Measurements from ENCODE around the gene CTF1.
A peak's percentile ranks its signal among the peaks of the same experiment; 100 is the strongest.
"Not testable (repeated sequence)": the region's sequence is repeated elsewhere in the genome, so short reads cannot be mapped to it uniquely, and the experiment has no call there.

Gene CTF1

DNA sequence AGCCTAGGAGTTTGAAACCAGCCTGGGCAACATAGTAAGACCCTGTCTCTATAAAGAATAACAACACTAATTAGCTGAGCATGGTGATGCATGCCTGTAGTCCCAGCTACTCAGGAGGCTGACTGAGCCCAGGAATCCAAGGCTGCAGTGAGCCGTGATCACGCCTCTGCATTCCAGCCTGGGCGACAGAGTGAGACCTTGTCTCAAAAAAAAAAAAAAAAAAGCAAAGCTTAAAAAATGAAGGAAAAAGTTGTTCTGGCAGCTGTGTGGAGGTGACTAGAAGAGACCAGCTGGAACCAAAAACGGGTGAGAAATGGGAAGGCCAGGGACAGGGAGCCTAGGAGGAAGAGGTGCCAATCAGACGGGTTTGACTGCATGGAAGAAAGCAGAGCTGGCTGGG, 6.7 kb upstream of the CTF1 start:
- no peak for DNase-seq (ENCODE audit: low spot score)
- TF ChIP-seq, protein P1, sequence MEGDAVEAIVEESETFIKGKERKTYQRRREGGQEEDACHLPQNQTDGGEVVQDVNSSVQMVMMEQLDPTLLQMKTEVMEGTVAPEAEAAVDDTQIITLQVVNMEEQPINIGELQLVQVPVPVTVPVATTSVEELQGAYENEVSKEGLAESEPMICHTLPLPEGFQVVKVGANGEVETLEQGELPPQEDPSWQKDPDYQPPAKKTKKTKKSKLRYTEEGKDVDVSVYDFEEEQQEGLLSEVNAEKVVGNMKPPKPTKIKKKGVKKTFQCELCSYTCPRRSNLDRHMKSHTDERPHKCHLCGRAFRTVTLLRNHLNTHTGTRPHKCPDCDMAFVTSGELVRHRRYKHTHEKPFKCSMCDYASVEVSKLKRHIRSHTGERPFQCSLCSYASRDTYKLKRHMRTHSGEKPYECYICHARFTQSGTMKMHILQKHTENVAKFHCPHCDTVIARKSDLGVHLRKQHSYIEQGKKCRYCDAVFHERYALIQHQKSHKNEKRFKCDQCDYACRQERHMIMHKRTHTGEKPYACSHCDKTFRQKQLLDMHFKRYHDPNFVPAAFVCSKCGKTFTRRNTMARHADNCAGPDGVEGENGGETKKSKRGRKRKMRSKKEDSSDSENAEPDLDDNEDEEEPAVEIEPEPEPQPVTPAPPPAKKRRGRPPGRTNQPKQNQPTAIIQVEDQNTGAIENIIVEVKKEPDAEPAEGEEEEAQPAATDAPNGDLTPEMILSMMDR (IDR thresholded peaks at IDR 0.05; ENCODE audit: extremely low read depth, missing control alignments), result no peak

DNA sequence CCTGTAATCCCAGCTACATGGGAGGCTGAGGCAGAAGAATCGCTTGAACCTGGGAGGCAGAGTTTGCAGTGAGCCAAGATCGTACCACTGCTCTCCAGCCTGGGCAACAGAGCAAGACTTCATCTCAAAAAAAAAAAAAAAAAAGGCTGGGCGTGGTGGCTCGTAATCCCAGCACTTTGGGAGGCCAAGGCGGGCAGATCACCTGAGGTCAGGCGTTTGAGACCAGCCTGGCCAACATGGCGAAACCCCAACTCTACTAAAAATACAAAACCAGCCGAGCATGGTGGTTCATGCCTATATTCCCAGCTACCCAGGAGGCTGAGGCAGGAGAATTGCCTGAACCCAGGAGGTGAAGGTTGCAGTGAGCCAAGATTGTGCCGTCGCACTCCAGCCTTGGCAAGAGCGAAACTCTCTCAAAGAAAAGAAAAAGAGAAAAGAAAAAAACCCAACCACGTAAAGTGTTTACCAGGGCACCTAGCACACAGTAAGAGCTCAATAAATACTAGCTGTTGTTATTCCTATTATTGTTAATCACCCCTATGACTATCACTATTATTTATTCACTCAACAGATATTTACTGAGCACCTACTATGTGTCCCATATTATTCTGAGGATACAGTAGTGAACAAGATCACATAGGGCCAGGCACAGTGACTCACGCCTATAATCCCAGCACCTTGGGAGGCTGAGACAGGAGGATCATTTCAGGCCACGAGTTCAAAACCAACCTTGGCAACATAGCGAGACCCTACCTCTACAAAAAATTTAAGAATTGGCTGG, 5.2 kb upstream of the CTF1 start:
- DNase-seq (ENCODE audit: low spot score), result not testable (repeated sequence)

DNA sequence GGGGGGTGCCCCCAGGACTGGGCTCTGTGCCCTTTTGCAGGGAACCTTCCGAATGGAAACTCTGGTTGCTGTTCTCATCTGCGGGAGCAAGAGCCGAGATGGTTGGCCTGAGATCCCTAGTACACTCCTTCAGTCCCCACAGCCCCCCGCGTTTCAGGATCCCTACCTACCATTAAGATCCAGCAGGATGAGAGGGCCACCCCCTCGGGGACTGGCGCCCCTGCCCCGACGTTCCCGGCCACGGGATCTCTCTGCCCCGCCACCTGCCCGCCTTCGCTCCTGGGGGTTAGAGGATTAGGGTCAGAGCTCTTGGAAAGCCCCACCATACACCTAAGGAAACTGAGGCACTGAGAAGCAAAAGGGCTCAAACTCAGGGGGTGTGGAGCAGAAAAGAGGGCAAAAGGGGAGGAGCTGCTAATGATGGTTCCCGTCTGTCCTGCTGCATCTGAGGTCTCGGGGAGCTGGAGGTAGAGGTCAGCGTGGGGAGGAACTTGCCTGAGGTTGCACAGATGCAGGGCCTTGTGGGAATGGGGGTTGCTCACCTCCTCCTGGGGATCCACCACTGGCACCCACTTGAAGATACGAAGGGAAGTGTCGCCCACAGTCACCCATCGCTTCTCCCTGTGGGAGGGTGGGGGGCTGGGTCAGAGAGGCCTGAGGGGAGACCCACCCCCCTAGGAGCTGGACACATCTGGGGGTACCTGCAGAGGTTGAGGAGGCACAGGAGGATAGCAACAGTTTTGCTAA, 3.6 kb upstream of the CTF1 start:
- TF ChIP-seq, protein P1 (IDR thresholded peaks at IDR 0.05; ENCODE audit: extremely low read depth, missing control alignments), result no peak
- no peak for DNase-seq (ENCODE audit: low spot score)

DNA sequence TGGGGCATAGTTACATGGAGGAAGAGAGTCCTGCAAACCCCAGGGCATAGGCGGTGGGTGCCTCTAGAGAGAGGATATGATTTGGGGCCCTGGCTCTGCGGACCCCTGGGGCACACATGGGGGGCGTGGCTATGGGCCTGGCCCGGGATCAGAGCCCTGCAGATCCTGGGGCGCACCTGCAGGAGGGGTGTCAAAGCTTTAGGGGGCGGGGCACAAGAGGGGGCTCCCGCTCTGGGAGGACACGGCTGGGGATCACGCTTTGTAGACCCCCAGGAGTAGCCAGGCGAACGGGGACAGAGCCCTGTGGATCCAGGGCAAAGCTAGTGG, 3.0 kb upstream of the CTF1 start:
- TF ChIP-seq, protein P1 (IDR thresholded peaks at IDR 0.05; ENCODE audit: extremely low read depth, missing control alignments), result no peak
- no peak for DNase-seq (ENCODE audit: low spot score)

DNA sequence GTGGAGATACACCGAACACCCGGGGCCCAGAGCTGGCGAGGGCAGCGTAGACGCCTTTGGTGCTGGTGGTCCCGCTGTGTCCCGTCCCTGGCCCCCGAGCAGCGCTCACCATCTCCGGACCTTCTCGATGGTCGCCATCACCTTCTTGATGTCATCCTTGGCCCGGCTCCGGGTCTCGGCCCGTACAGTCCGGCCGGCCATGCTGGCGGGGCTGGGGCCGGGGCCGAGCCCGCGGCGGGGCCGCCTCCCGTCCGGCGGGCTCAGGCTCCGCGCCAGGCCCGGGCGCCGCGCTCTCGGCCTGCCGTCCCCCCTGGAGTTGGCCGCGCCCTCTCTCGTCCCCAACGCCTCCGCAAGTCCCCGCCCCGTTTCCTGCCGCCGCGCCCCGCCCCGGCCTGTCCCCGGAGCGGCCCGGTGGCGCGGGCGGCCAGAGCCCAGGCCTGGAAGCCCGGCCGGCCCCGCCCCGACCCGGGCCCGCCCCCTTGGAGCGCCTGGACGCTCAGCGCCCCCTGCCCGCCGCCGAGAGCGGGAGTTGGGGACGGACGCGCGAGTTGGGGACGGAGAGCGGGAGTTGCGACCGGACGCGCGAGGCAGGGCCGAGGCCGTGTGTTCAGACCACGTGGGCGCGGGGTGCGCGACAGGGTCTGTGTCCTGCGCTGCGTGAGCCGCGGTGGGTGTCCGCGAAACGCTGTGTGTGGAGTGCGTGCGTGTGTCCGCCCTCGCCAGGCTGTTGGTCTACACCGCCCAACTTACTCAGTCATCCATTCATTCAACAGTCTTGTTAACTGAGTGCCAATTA, 2.5 kb upstream of the CTF1 start, which contains the start of gene BCL7C:
BCL7C (minus strand) TSS at position 334 of the 796 bp plus-strand sequence; CDS start at position 201, 133 bp downstream.
- TF ChIP-seq, protein P1 (IDR thresholded peaks at IDR 0.05; ENCODE audit: extremely low read depth, missing control alignments), result peak; percentile 58
- peak; percentile 97 for DNase-seq (ENCODE audit: low spot score)

DNA sequence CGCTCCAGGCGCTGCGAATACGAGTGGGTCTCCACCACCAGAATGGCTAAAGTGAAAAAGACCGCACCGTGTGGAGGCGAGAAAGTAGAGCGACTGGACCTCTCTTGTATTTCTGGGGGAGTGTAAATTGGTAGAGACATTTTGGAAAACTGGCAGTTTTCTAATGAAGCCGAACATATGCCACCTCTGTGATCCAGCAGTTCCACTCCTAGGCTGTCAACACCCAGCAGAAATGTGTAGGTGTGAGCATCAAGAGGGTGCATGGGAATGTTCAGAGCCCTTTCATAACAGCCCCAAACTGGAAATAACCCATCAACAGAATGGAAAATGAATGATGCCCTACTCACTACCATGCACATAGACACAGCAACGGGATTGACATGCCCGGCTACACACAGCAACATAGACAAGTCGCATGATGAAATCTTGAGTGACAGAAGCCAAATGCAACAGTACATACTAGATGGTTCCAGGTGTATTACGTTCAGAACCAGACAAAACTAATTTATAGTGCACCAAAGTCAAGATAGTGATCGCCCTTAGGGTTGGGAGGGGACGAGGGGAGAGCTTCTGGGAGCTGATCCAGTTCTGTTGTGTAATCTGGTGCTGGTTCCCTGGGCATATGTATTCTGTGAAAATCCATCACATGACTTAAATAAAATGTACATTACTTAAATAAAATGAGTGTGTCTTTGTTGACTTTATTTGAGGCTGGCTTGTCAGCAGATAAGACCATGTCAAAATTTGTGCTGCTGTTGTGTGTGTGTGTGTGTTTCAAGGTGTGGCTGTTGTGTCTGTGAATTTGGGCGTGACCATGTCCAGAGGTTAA, 1.7 kb upstream of the CTF1 start:
- DNase-seq (ENCODE audit: low spot score), result no peak
- TF ChIP-seq, protein P1 (IDR thresholded peaks at IDR 0.05; ENCODE audit: extremely low read depth, missing control alignments), result no peak

DNA sequence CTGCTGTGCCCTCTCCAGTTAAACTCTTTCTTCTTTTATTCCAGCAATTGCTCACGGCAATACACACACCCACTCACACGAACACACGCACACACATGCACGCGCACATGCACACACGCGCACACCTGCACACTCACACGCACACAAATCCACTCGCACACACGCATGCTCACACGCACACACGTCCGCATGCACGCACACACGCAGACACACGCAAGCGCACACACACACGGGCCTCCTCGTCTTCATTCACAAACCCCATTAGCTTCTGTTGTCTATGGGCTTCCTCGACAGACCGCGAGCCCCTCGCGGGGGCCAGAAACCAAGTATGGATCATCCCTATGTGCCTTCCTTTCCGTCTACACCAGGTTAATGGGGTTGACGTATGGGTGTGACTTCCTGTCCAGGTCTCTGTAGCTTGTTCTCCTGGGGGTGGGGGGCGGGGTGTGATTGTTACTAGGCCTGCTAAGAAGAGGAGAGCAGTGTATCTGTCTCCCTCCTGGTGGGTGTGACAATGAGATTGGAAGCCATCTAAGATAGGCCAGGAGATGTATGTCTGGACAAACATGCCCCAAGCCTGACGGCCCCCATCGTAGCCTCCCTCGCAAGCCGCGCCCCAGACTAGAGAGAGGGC, 670 bp upstream of the CTF1 start:
- TF ChIP-seq, protein P1 (IDR thresholded peaks at IDR 0.05; ENCODE audit: extremely low read depth, missing control alignments), result no peak

More for the DNA sequence above, 670 bp upstream of the CTF1 start:
- DNase-seq (ENCODE audit: low spot score), result no peak
